ENCODE data around the gene SDK1.

DNA sequence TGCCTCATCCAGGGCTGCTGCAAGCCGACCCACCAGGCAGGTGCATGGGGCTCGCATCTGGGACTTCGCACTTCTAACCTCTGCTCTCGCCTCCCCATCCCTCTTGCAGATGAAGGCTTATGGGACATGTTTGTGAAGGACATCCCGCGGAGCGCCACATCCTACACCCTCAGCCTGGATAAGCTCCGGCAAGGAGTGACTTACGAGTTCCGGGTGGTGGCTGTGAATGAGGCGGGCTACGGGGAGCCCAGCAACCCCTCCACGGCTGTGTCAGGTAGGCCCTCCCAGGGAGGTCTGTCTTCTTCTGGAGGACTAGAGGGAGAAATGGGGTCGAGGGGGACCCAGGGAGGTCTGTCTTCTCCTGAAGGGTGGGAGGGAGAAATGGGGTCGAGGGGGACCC lies 932.1 kb downstream of the SDK1 start:
- TF ChIP-seq, protein P1, sequence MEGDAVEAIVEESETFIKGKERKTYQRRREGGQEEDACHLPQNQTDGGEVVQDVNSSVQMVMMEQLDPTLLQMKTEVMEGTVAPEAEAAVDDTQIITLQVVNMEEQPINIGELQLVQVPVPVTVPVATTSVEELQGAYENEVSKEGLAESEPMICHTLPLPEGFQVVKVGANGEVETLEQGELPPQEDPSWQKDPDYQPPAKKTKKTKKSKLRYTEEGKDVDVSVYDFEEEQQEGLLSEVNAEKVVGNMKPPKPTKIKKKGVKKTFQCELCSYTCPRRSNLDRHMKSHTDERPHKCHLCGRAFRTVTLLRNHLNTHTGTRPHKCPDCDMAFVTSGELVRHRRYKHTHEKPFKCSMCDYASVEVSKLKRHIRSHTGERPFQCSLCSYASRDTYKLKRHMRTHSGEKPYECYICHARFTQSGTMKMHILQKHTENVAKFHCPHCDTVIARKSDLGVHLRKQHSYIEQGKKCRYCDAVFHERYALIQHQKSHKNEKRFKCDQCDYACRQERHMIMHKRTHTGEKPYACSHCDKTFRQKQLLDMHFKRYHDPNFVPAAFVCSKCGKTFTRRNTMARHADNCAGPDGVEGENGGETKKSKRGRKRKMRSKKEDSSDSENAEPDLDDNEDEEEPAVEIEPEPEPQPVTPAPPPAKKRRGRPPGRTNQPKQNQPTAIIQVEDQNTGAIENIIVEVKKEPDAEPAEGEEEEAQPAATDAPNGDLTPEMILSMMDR (IDR thresholded peaks at IDR 0.05; ENCODE audit: low read depth, low read length, poor library complexity, severe bottlenecking), result no peak
- TF ChIP-seq EZH2phosphoT487 (IDR thresholded peaks at IDR 0.05; ENCODE audit: borderline replicate concordance, low read length), result no peak

Data from DOHH2 (cell line).